Epithelial cell of proximal tubule (primary cell): ENCODE data around the gene LRRC55. TPM values are rescaled to one million over a fixed set of nuclear protein-coding genes. Genes with fewer than 3 reads are reported as not detected.

Source experiments
- DNase-seq: peaks from one replicate; pipeline ENCODE4 v3.0.0-alpha.2; 2011; ENCODE audit warnings: low read depth
- H3K4me3 ChIP-seq: 2 replicates; pipeline ENCODE4 v1.5.1; 2011; ENCODE audit warnings: low read depth, mild to moderate bottlenecking, low read length
- CTCF ChIP-seq: conservative IDR thresholded peaks from 2 replicates; pipeline ENCODE4 v1.5.1; 2012; ENCODE audit warnings: low read depth, mild to moderate bottlenecking, low read length
- total RNA-seq: library from RNA; depleted of rRNA; stranded (reverse); fragments of >200 nt; gene quantifications from 2 replicates; pipeline ENCODE4 v1.2.3, GENCODE V29; 2015

The LRRC55 gene
- total RNA-seq, 1 donor from 2014 or later = not detected

GRCh38 chr11:57231539-57232253 is 49.9 kb downstream of the LRRC55 start:
- H3K4me3 ChIP-seq = no peak overlapping the region
- no peak for DNase-seq
- TF ChIP-seq CTCF = no peak

- no peak for TF ChIP-seq CTCF
- no peak overlapping the region for H3K4me3 ChIP-seq
- DNase-seq = no peak
Measured at GRCh38 chr11:57233702-57234101, 51.9 kb downstream of the LRRC55 start.

DNA sequence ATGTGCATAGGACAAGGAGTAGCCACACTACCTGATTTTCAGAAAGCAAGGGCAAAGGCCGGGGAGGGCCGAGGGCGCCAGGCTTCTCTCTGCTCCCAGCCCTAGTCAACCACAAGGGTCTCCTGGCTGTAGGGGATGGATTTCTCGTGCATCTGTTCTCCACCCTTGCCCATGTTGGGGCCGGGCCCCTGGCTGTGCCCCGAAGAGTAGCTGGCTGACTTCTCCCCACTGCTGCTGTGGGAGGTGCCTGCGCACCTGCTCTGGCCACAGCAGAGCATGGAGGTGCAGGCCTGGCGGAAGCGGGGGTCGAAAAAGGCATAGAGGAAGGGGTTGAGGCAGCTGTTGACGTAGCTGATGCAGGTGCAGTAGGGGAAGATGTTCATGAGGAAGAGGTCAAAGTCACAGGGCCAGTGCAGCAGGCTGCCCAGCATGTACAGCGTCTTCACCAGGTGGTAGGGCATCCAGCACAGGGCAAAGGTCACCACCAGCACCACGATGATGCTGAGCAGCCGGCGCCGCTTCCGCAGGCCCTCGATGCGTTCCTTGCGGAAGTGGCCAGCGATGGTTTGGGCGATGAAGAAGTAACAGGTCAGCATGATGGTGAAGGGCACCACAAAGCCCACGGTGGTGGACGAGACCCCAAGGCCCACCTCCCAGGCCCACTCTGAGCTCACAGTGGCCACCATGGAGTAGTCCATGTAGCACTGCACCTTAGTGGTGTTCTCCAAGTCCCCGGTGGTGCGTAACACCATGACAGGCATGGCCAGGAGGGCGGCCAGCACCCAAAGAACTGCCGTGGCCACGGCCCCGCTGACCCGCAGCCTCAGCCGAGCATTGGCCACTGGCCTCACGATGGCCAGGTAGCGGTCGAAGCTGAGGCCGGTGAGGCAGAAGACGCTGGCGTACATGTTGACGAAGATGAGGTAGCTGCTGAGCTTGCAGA is 54.3 kb downstream of the LRRC55 start:
- TF ChIP-seq CTCF = no peak
- no peak for DNase-seq
- H3K4me3 ChIP-seq = no peak overlapping the region

GRCh38 chr11:57237204-57237681 is 55.5 kb downstream of the LRRC55 start, which contains the start of gene APLNR:
Gene APLNR (minus strand): TSS chr11:57237250. CDS start chr11:57237004, 246 bp downstream.
- DNase-seq = no peak
- no peak within 1 kb of the TSS for H3K4me3 ChIP-seq
- TF ChIP-seq CTCF = no peak

DNA sequence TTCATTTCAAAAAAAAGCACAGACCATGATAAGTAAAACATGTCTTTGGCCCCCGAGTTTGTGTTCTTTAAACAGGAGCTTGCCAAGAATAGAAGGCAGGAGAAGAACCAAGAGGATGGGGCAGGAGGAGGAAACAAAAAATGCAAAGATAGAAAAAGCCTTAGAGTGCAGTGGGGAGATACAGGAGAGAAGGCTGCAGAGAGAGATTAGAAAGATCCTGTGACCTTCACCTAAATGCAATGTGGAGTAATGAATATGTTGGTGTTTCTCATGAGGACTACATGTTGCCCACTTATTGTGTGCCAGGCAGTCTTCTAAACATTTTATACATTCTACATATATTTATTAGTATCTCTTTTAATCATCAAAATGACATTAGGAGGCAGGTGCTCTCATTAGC is 57.6 kb downstream of the LRRC55 start:
- DNase-seq = no peak
- H3K4me3 ChIP-seq = no peak overlapping the region
- TF ChIP-seq CTCF = no peak

GRCh38 chr11:57240007-57240406 is 58.3 kb downstream of the LRRC55 start:
- H3K4me3 ChIP-seq = no peak overlapping the region
- TF ChIP-seq CTCF = no peak
- DNase-seq = no peak
